ENCODE results near the gene SLC43A1. TPM values are rescaled to one million over a fixed set of nuclear protein-coding genes. Genes with fewer than 3 reads are reported as not detected.

The SLC43A1 gene
- total and polyA plus RNA-seq, 2 experiments from 2014 or later = 19.6 to 49.7 TPM

DNA sequence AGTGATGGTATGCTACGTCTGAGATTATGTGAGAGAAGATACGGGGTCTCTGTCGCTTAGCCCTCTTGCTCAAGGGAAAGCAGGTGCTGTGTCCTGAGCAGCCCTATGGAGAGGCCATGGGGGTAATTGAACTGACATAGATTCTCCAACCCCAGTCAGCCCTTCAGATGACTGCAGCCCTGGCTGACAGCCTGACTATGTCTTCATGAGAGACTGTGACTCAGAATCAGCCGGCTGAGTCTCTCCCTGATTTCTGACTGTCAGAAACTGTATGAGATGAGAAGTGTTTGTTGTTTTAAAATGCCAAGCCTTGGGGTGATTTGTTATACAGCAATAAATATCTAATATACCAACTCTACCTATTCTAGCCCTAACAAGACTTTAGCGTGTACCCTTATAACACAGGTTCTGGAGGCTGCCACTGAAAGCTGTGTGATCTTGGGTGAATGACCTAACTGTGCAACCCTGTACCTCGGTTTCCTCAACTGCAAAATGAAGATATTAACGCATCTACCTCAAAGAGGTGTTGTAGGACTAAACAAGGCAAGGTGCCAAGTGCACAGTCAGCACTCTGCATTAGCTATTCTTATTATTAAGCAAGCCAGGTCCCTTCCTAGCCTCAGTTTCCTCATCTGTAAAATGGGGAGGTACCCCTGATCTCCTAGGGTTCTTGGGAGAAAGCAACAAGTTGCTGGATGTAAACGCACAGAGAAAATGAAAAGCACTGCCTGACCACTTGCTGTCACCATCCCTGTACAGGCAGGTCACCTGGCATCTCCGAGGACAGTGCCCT is 24.9 kb downstream of the SLC43A1 start:
- DNase-seq (ENCODE audit: low spot score) (no peak), ATAC-seq (no peak)
- H3K4me3 Mint-ChIP-seq = no peak overlapping the region
- Histone ChIP-seq H3K4me1 (ENCODE audit: insufficient read depth) (no peaks in the 10 kb centered on the region; the same call in 1 of the 2 replicates), H3K27ac (ENCODE audit: low read depth) (0 out of 2 replicates have a peak overlapping the region, but pooled peaks have one; percentile 55), H3K79me2 (replicated peaks; ENCODE audit: insufficient read depth) (no peaks in the 10 kb centered on the region), H3K36me3 (ENCODE audit: insufficient read depth) (peaks cover 7% of the 10 kb centered on the region; the same call in 1 of the 2 replicates), H4K20me1 (replicated peaks; ENCODE audit: insufficient read depth) (no peaks in the 10 kb centered on the region), H3K4me2 (no peak overlapping the region), H2AFZ (no peak overlapping the region), H3K4me3 (no peak overlapping the region), H3K27me3 (ENCODE audit: insufficient read depth) (no peaks in the 10 kb centered on the region), H3F3A (replicated peaks; ENCODE audit: low read depth) (peaks cover 11% of the 10 kb centered on the region; the same call in 1 of the 2 replicates), H3K9me2 (ENCODE audit: insufficient read depth) (no peaks in the 10 kb centered on the region)
- H3K36me3 Mint-ChIP-seq (ENCODE audit: low read depth) = peaks cover 72% of the 10 kb centered on the region
- H3K4me1 Mint-ChIP-seq = peaks cover 28% of the 10 kb centered on the region
- no peak overlapping the region; the same call in 1 of the 2 replicates for H3K27ac Mint-ChIP-seq
- H3K27me3 Mint-ChIP-seq (ENCODE audit: insufficient read depth, low read depth, poor library complexity) = peaks cover 7% of the 10 kb centered on the region
- TF ChIP-seq POLR2AphosphoS5 (IDR thresholded peaks at IDR 0.05; ENCODE audit: low read depth) (no peak), ZNF331 (CRISPR knock-in tag; IDR thresholded peaks at IDR 0.05; ENCODE audit: low read depth) (no peak), CREB1 (CRISPR knock-in tag; IDR thresholded peaks at IDR 0.05; ENCODE audit: low read depth) (no peak), ZNF114 (CRISPR knock-in tag; IDR thresholded peaks at IDR 0.05) (no peak), NANOG (IDR thresholded peaks at IDR 0.05; ENCODE audit: borderline replicate concordance) (no peak), REST (IDR thresholded peaks at IDR 0.05; ENCODE audit: unreplicated experiment) (no peak), STAT1 (IDR thresholded peaks at IDR 0.05; ENCODE audit: unreplicated experiment) (no peak)
- H3K9me3 Mint-ChIP-seq = no peaks in the 10 kb centered on the region

DNA sequence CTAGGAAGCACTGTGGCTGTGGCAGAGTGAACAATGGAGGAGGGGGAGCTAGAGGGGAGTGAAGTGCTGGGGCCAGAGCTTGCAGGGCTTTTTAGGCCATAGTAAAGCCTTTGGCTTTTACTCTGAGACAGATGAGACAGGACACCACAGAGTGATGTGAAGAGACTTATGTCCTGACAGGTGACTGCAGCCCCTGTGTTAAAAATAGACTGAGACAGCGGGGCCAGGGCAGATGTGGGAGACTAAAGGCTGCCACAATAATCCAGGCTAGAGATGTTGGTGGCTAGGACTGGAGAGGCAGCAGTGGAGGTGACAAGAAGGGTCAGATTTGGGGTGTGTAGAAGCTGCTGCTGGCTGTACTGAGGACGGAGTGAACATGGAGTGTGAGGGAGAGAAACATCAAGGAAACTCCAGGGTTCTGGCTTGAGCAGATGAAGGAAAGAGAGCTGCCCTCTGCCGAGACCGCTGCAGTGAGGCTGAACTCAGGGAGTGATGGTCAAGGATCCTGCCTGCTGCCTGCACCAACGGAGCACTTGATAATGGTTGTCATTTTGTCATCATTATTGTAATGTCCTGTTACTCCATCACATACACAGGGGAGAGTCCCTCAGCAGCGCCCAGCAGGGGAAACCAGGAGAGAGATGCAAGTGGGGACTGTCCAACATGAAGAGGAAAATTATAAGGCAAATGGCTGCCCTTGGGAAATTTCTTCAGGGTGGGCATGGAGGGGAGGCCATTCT is 27.4 kb downstream of the SLC43A1 start:
- no peaks in the 10 kb centered on the region for H4K20me1 ChIP-seq (replicated peaks; ENCODE audit: insufficient read depth)
- Mint-ChIP-seq H3K36me3 (ENCODE audit: low read depth) (peaks cover 60% of the 10 kb centered on the region), H3K27me3 (ENCODE audit: insufficient read depth, low read depth, poor library complexity) (peaks cover 4% of the 10 kb centered on the region), H3K27ac (no peak overlapping the region), H3K4me1 (peaks cover 19% of the 10 kb centered on the region), H3K9me3 (no peaks in the 10 kb centered on the region), H3K4me3 (no peak overlapping the region)
- no peak overlapping the region for H2AFZ ChIP-seq
- H3K27ac ChIP-seq (ENCODE audit: low read depth) = no peak overlapping the region
- no peaks in the 10 kb centered on the region for H3K27me3 ChIP-seq (ENCODE audit: insufficient read depth)
- ATAC-seq = no peak
- no peak for DNase-seq (ENCODE audit: low spot score)
- H3K36me3 ChIP-seq (ENCODE audit: insufficient read depth) = peaks cover 5% of the 10 kb centered on the region; the same call in 1 of the 2 replicates
- H3K9me2 ChIP-seq (ENCODE audit: insufficient read depth) = no peaks in the 10 kb centered on the region
- H3K4me1 ChIP-seq (ENCODE audit: insufficient read depth) = peaks cover 10% of the 10 kb centered on the region; the same call in 1 of the 2 replicates
- no peaks in the 10 kb centered on the region for H3K79me2 ChIP-seq (replicated peaks; ENCODE audit: insufficient read depth)
- no peak overlapping the region for H3K4me2 ChIP-seq
- H3K4me3 ChIP-seq = no peak overlapping the region
- peaks cover 12% of the 10 kb centered on the region; the same call in 1 of the 2 replicates for H3F3A ChIP-seq (replicated peaks; ENCODE audit: low read depth)
- no peak for TF ChIP-seq NANOG (IDR thresholded peaks at IDR 0.05; ENCODE audit: borderline replicate concordance)
- TF ChIP-seq ZNF331 (CRISPR knock-in tag; IDR thresholded peaks at IDR 0.05; ENCODE audit: low read depth) = no peak
- no peak for TF ChIP-seq EZH2 (IDR thresholded peaks at IDR 0.05; ENCODE audit: low read depth, unreplicated experiment)
- no peak for TF ChIP-seq POLR2AphosphoS5 (IDR thresholded peaks at IDR 0.05; ENCODE audit: low read depth)
- TF ChIP-seq JUNB (IDR thresholded peaks at IDR 0.05; ENCODE audit: unreplicated experiment) = no peak
- TF ChIP-seq ZNF462 (CRISPR knock-in tag; IDR thresholded peaks at IDR 0.05) = no peak
